ENCODE results near the gene BMPR1A.

- TF ChIP-seq, protein P1, sequence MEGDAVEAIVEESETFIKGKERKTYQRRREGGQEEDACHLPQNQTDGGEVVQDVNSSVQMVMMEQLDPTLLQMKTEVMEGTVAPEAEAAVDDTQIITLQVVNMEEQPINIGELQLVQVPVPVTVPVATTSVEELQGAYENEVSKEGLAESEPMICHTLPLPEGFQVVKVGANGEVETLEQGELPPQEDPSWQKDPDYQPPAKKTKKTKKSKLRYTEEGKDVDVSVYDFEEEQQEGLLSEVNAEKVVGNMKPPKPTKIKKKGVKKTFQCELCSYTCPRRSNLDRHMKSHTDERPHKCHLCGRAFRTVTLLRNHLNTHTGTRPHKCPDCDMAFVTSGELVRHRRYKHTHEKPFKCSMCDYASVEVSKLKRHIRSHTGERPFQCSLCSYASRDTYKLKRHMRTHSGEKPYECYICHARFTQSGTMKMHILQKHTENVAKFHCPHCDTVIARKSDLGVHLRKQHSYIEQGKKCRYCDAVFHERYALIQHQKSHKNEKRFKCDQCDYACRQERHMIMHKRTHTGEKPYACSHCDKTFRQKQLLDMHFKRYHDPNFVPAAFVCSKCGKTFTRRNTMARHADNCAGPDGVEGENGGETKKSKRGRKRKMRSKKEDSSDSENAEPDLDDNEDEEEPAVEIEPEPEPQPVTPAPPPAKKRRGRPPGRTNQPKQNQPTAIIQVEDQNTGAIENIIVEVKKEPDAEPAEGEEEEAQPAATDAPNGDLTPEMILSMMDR (conservative IDR thresholded peaks at IDR 0.05): no peak
- no peak for TF ChIP-seq EZH2 (IDR thresholded peaks at IDR 0.05; ENCODE audit: low read depth)
These were observed 34.0 kb downstream of the BMPR1A start for GRCh38 chr10:86790394-86790793.

Measured in PC-9 (cell line).